Endothelial cell of umbilical vein (primary cell): ENCODE data around the gene ATRNL1. TPM values are rescaled to one million over a fixed set of nuclear protein-coding genes. Genes with fewer than 3 reads are reported as not detected.

Experiments used
- BruUV-seq: library from RNA; stranded (reverse); fragments of 400-500 nt; replicated peaks from 2 replicates; lab custom pipeline; 2021; lab: Mats Ljungman, UMichigan
- CTCF ChIA-PET: fragments of 300-600, 350-600 bp; sonication (Branson Sonifier 250); formaldehyde crosslinking; loops from one replicate; lab custom pipeline; 2021; ENCODE audit warnings: antibody characterized with exemption, inconsistent platforms; lab: Charles Lee
- POLR2A ChIA-PET: fragments of 300-600, 350-600 bp; sonication (Branson Sonifier 250); formaldehyde crosslinking; loops from one replicate; lab custom pipeline; 2021; ENCODE audit warnings: antibody characterized with exemption, inconsistent platforms; lab: Charles Lee
- DNase-seq: peaks from one replicate; pipeline ENCODE4 v3.0.0-alpha.2; 2011; ENCODE audit warnings: low read depth, low spot score
- FAIRE-seq: peaks from 2 replicates; lab custom pipeline; 2011; peaks lifted over from hg19 to GRCh38; lab: Jason Lieb, UNC
- H2AFZ ChIP-seq: 2 replicates; pipeline ENCODE4 v1.6.0; 2012; ENCODE audit warnings: low read depth, low read length, control low read depth, inconsistent platforms
- H3K27ac ChIP-seq: 2 replicates; pipeline ENCODE4 v1.5.1; 2011; ENCODE audit warnings: low read depth, mild to moderate bottlenecking, control low read depth, low read length, moderate library complexity; ENCODE audit not compliant: insufficient read depth
- H3K27me3 ChIP-seq, 2 experiments: 2 replicates each; pipeline versions ENCODE4 v1.6.0 to v1.6.1; 2011; ENCODE audit warnings: low read length in 2 of 2, mixed read lengths in 1 of 2; ENCODE audit not compliant: control insufficient read depth in 2 of 2, insufficient read depth in 2 of 2
- H3K36me3 ChIP-seq, 2 experiments: 2 replicates in 1 of 2; 3 replicates in 1 of 2; pipeline ENCODE4 v1.5.1; 2011; ENCODE audit warnings: low read length in 2 of 2, mild to moderate bottlenecking in 1 of 2, moderate library complexity in 1 of 2; ENCODE audit not compliant: control insufficient read depth in 2 of 2, insufficient read depth in 2 of 2; ENCODE audit errors: extremely low read depth in 1 of 2
- H3K4me1 ChIP-seq: 3 replicates; pipeline ENCODE4 v1.5.1; 2011; ENCODE audit warnings: mild to moderate bottlenecking, low read length; ENCODE audit not compliant: control insufficient read depth, insufficient read depth; ENCODE audit errors: extremely low read depth
- H3K4me2 ChIP-seq: 2 replicates; pipeline ENCODE4 v1.6.1; 2011; ENCODE audit warnings: low read length, control low read depth, mixed read lengths; ENCODE audit not compliant: insufficient read depth
- H3K4me3 ChIP-seq, 3 experiments: fragments of 200-600 bp in 1 of 3; sonication (generic), shearing (Covaris generic) in 1 of 3; replicated peaks in 1 of 3; 2 replicates each; pipeline ENCODE4 v1.5.1; 2011 to 2016; ENCODE audit warnings: control low read depth in 3 of 3, low read length in 3 of 3, mild to moderate bottlenecking in 2 of 3, inconsistent platforms in 1 of 3, low read depth in 1 of 3, moderate library complexity in 1 of 3; ENCODE audit not compliant: insufficient read depth in 1 of 3
- H3K79me2 ChIP-seq: 2 replicates; pipeline ENCODE4 v1.6.0; 2012; ENCODE audit warnings: low read length, inconsistent platforms; ENCODE audit not compliant: control insufficient read depth, insufficient read depth
- H3K9ac ChIP-seq: replicated peaks from 2 replicates; pipeline ENCODE3; 2011; ENCODE audit warnings: low read length, control low read depth; ENCODE audit not compliant: insufficient read depth; ENCODE audit errors: extremely low read depth
- H3K9me1 ChIP-seq: replicated peaks from 3 replicates; pipeline ENCODE4 v1.6.0; 2011; ENCODE audit warnings: mild to moderate bottlenecking, low read length; ENCODE audit not compliant: control insufficient read depth, insufficient read depth; ENCODE audit errors: extremely low read depth
- H3K9me3 ChIP-seq: replicated peaks from 2 replicates; pipeline ENCODE4 v1.5.1; 2012; ENCODE audit warnings: low read length, inconsistent platforms; ENCODE audit not compliant: control insufficient read depth, insufficient read depth
- H4K20me1 ChIP-seq: replicated peaks from 2 replicates; pipeline ENCODE3; 2011; ENCODE audit warnings: mild to moderate bottlenecking, low read length; ENCODE audit not compliant: control insufficient read depth, insufficient read depth; ENCODE audit errors: extremely low read depth
- CTCF ChIP-seq, 2 donors: IDR thresholded peaks; 1 replicate in 1 of 2; 2 replicates in 1 of 2; pipeline ENCODE4 v1.5.1; 2011; ENCODE audit warnings: low read length in 2 of 2, mild to moderate bottlenecking in 2 of 2, moderate library complexity in 2 of 2, control low read depth in 1 of 2, inconsistent platforms in 1 of 2, low read depth in 1 of 2; ENCODE audit not compliant: insufficient read depth in 1 of 2; ENCODE audit errors: extremely low read depth in 1 of 2
- EZH2 ChIP-seq: IDR thresholded peaks from 2 replicates; pipeline ENCODE4 v1.6.1; 2012; ENCODE audit warnings: borderline replicate concordance, low read depth, mild to moderate bottlenecking, moderate library complexity, low read length, inconsistent platforms; ENCODE audit not compliant: severe bottlenecking
- FOS ChIP-seq: IDR thresholded peaks from 2 replicates; pipeline ENCODE4 v1.6.1; 2011; ENCODE audit warnings: mild to moderate bottlenecking, low read length, moderate library complexity, borderline replicate concordance; ENCODE audit not compliant: insufficient read depth
- GATA2 ChIP-seq: IDR thresholded peaks from 2 replicates; pipeline ENCODE4 v1.7.0; 2011; ENCODE audit warnings: low read depth, mild to moderate bottlenecking, moderate library complexity, mixed read lengths, low read length; ENCODE audit not compliant: insufficient read length, insufficient read depth
- JUN ChIP-seq: IDR thresholded peaks from 2 replicates; pipeline ENCODE4 v1.6.1; 2011; ENCODE audit warnings: borderline replicate concordance, low read depth; ENCODE audit not compliant: insufficient read length, insufficient read depth
- MYC ChIP-seq: IDR thresholded peaks from one replicate; pipeline ENCODE4 v1.6.1; 2011; ENCODE audit warnings: mild to moderate bottlenecking, low read depth, low read length
- POLR2A ChIP-seq: IDR thresholded peaks from 2 replicates; pipeline ENCODE4 v1.6.1; 2012; ENCODE audit warnings: low read depth, mild to moderate bottlenecking, control low read depth, low read length
- POLR2AphosphoS5 ChIP-seq: IDR thresholded peaks from 2 replicates; pipeline ENCODE4 v1.6.1; 2012; ENCODE audit warnings: low read depth, mild to moderate bottlenecking, control low read depth, low read length, moderate library complexity; ENCODE audit not compliant: insufficient read depth
- dilution Hi-C: fragments of 300-500 bp; cut with MboI; formaldehyde crosslinking; loops from one replicate; pipeline ENCODE4 v1.15.0; 2019; ENCODE audit warnings: low sequenced_read_pairs; ENCODE audit not compliant: extremely low pct_ligation_motif_present
- intact Hi-C: fragments of 100-400 bp; cut with micrococcal nuclease; formaldehyde crosslinking; loops from one replicate; pipeline ENCODE4 v1.10.0; 2022
- polyA plus RNA-seq, 4 experiments: library from polyadenylated mRNA; depleted of rRNA in 3 of 4; stranded (reverse) in 3 of 4; unstranded in 1 of 4; fragments of >200 nt; gene quantifications; 2 replicates each; pipeline versions ENCODE4 v1.2.1 to v1.2.3, GENCODE V29; 2011 to 2012; ENCODE audit warnings: missing spikeins in 1 of 4
- total RNA-seq: library from RNA; stranded (reverse); gene quantifications from 2 replicates; pipeline ENCODE4 v1.2.3, GENCODE V29; 2021
- TF ChIP-seq, protein P1 (sequence below): IDR thresholded peaks from 2 replicates; pipeline ENCODE4 v1.6.1; 2011; ENCODE audit not compliant: insufficient read depth, insufficient read length

The ATRNL1 gene
- total and polyA plus RNA-seq, 2 donors (not counting 3 experiments of a cell fraction or from before 2014, with no cell fraction given) = not detected

- Histone ChIP-seq H3K4me1 (no peaks in the 10 kb centered on the region), H4K20me1 (no peaks in the 10 kb centered on the region), H3K79me2 (no peaks in the 10 kb centered on the region), H3K27ac (no peak overlapping the region), H3K9me1 (no peaks in the 10 kb centered on the region), H2AFZ (no peak overlapping the region), H3K27me3 (peaks cover 2 to 3% of the 10 kb centered on the region in 2 experiments), H3K9ac (no peak overlapping the region), H3K9me3 (no peaks in the 10 kb centered on the region), H3K4me3 (no peak overlapping the region), H3K36me3 (no peaks in the 10 kb centered on the region), H3K4me2 (no peak overlapping the region)
- POLR2A ChIA-PET = no interaction called here
- BruUV-seq = no TSS peak
- DNase-seq = no peak
- intact Hi-C loops (no loop called here), dilution Hi-C loops (no loop called here)
- no peak for FAIRE-seq
- TF ChIP-seq MYC (no peak), FOS (no peak)
- CTCF ChIA-PET = no interaction called here
These were observed 43.8 kb upstream of the ATRNL1 start for GRCh38 chr10:115049318-115049717.

- no peaks in the 10 kb centered on the region for H4K20me1 ChIP-seq
- no peaks in the 10 kb centered on the region for H3K79me2 ChIP-seq
- dilution Hi-C loops (no loop called here), intact Hi-C loops (no loop called here)
- DNase-seq = no peak
- TF ChIP-seq MYC = no peak
- TF ChIP-seq, protein P1, sequence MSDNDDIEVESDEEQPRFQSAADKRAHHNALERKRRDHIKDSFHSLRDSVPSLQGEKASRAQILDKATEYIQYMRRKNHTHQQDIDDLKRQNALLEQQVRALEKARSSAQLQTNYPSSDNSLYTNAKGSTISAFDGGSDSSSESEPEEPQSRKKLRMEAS = no peak
- TF ChIP-seq EZH2 = no peak
- TF ChIP-seq GATA2 = no peak
- no peak for TF ChIP-seq CTCF (IDR thresholded peaks at IDR 0.05; ENCODE audit: extremely low read depth in 1 of 2, insufficient read depth in 1 of 2, low read depth in 1 of 2, low read length in 2 of 2)
- TF ChIP-seq JUN = no peak
- TF ChIP-seq POLR2AphosphoS5 = no peak
- TF ChIP-seq FOS = no peak
- TF ChIP-seq POLR2A = no peak
- ChIA-PET CTCF (interaction anchor here (0.6 kb wide), 1 partner anchor 883 kb away, joined by 3 read pairs; no protein-coding TSS in a partner anchor), POLR2A (no interaction called here)
- no peak overlapping the region for H3K9ac ChIP-seq
- no peak overlapping the region for H3K27ac ChIP-seq
- no peak overlapping the region for H3K4me2 ChIP-seq
- peaks cover 2 to 3% of the 10 kb centered on the region in 2 experiments for H3K27me3 ChIP-seq
- H3K4me3 ChIP-seq = no peak overlapping the region
- H3K4me1 ChIP-seq = no peaks in the 10 kb centered on the region
- no TSS peak for BruUV-seq
- no peak for FAIRE-seq
- H3K9me1 ChIP-seq = no peaks in the 10 kb centered on the region
- H2AFZ ChIP-seq = no peak overlapping the region
- H3K9me3 ChIP-seq = no peaks in the 10 kb centered on the region
- no peaks in the 10 kb centered on the region for H3K36me3 ChIP-seq
These were observed 43.2 kb upstream of the ATRNL1 start for GRCh38 chr10:115049960-115050359.
